H1 (cell line): ENCODE results near the gene GCSAM. TPM values are rescaled to one million over a fixed set of nuclear protein-coding genes. Genes with fewer than 3 reads are reported as not detected.

Source experiments
- CTCF ChIA-PET: fragments of 300-600 bp; sonication (Branson Sonifier 250); formaldehyde crosslinking; loops from one replicate; lab custom pipeline; 2021; ENCODE audit not compliant: partially characterized antibody; lab: Charles Lee
- POLR2A ChIA-PET: fragments of 300-600 bp; sonication (Branson Sonifier 250); formaldehyde crosslinking; loops from one replicate; lab custom pipeline; 2021; ENCODE audit warnings: inconsistent platforms; ENCODE audit not compliant: partially characterized antibody; lab: Charles Lee
- DNase-seq, 2 experiments: peaks; one replicate each; pipeline versions ENCODE4 v3.0.0 to v3.0.0-alpha.2; 2010 to 2022; ENCODE audit warnings: low spot score in 2 of 2, low read depth in 1 of 2, mixed read lengths in 1 of 2
- FAIRE-seq: peaks from 2 replicates; lab custom pipeline; 2011; peaks lifted over from hg19 to GRCh38; lab: Jason Lieb, UNC
- H2AFZ ChIP-seq: 2 replicates; pipeline ENCODE4 v1.8.1; 2012; ENCODE audit warnings: low read length, inconsistent platforms
- H2AK5ac ChIP-seq: 2 replicates; pipeline ENCODE4 v1.6.1; 2013; ENCODE audit warnings: low read depth, low read length
- H2BK120ac ChIP-seq: replicated peaks from 2 replicates; pipeline ENCODE3; 2013; ENCODE audit warnings: low read depth, low read length, inconsistent platforms
- H2BK12ac ChIP-seq: 2 replicates; pipeline ENCODE4 v1.6.1; 2013; ENCODE audit warnings: low read depth, low read length
- H2BK15ac ChIP-seq: 2 replicates; pipeline ENCODE4 v1.6.1; 2013; ENCODE audit warnings: low read length
- H2BK20ac ChIP-seq: 2 replicates; pipeline ENCODE4 v1.6.1; 2013; ENCODE audit warnings: low read length
- H2BK5ac ChIP-seq: 2 replicates; pipeline ENCODE4 v1.6.1; 2013; ENCODE audit warnings: low read depth, low read length
- H3K14ac ChIP-seq: 2 replicates; pipeline ENCODE4 v1.6.1; 2013; ENCODE audit warnings: inconsistent platforms; ENCODE audit not compliant: insufficient read length
- H3K18ac ChIP-seq: 2 replicates; pipeline ENCODE4 v1.6.1; 2013; ENCODE audit warnings: low read length; ENCODE audit errors: extremely low read depth
- H3K23ac ChIP-seq: 2 replicates; pipeline ENCODE4 v1.6.1; 2013; ENCODE audit warnings: inconsistent platforms; ENCODE audit not compliant: insufficient read length
- H3K23me2 ChIP-seq: 2 replicates; pipeline ENCODE4 v1.6.1; 2013; ENCODE audit warnings: low read depth, low read length
- H3K27ac ChIP-seq: 2 replicates; pipeline ENCODE4 v1.6.1; 2011; ENCODE audit warnings: low read depth, low read length, inconsistent platforms
- H3K27me3 ChIP-seq, 4 experiments: replicated peaks in 1 of 4; 1 replicate in 1 of 4; 2 replicates in 3 of 4; pipeline versions ENCODE4 v1.6.1 to v1.8.1; 2011 to 2013; ENCODE audit warnings: low read length in 3 of 4, mild to moderate bottlenecking in 3 of 4, inconsistent platforms in 2 of 4, mixed read lengths in 2 of 4, moderate library complexity in 1 of 4; ENCODE audit not compliant: control insufficient read depth in 3 of 4, insufficient read depth in 3 of 4; ENCODE audit errors: extremely low read depth in 1 of 4
- H3K36me3 ChIP-seq, 4 experiments: 2 replicates each; pipeline versions ENCODE4 v1.6.1 to v1.8.1; 2011 to 2013; ENCODE audit warnings: mild to moderate bottlenecking in 4 of 4, low read length in 3 of 4, moderate library complexity in 2 of 4, control low read depth in 1 of 4, inconsistent platforms in 1 of 4; ENCODE audit not compliant: insufficient read depth in 4 of 4, control insufficient read depth in 2 of 4
- H3K4ac ChIP-seq: replicated peaks from 2 replicates; pipeline ENCODE3; 2013; ENCODE audit warnings: low read length, low read depth, mixed read lengths, inconsistent platforms; ENCODE audit not compliant: insufficient read length
- H3K4me1 ChIP-seq, 4 experiments: replicated peaks in 1 of 4; 1 replicate in 1 of 4; 2 replicates in 3 of 4; pipeline versions ENCODE4 v1.6.1 to v1.8.1; 2011 to 2013; ENCODE audit warnings: low read length in 3 of 4, inconsistent platforms in 2 of 4, mixed read lengths in 1 of 4; ENCODE audit not compliant: insufficient read depth in 4 of 4, control insufficient read depth in 3 of 4
- H3K4me2 ChIP-seq, 2 experiments: 2 replicates each; pipeline versions ENCODE4 v1.6.1 to v1.8.1; 2011 to 2013; ENCODE audit warnings: low read depth in 2 of 2, low read length in 2 of 2, control low read depth in 1 of 2, inconsistent platforms in 1 of 2, mild to moderate bottlenecking in 1 of 2; ENCODE audit not compliant: insufficient read depth in 1 of 2
- H3K4me3 ChIP-seq, 4 experiments: fragments of 200-600, 300-600 bp in 1 of 4; sonication (generic), shearing (Covaris generic), sonication (Bioruptor Twin) in 1 of 4; 2 replicates each; pipeline versions ENCODE4 v1.5.1 to v1.8.1; 2011 to 2016; ENCODE audit warnings: low read length in 4 of 4, low read depth in 3 of 4, control low read depth in 2 of 4, inconsistent platforms in 2 of 4, mild to moderate bottlenecking in 2 of 4, mixed read lengths in 1 of 4, moderate library complexity in 1 of 4; ENCODE audit not compliant: insufficient read depth in 2 of 4; ENCODE audit errors: extremely low read depth in 1 of 4
- H3K56ac ChIP-seq: replicated peaks from 2 replicates; pipeline ENCODE3; 2013; ENCODE audit warnings: low read depth, mild to moderate bottlenecking, mixed read lengths, low read length, inconsistent platforms; ENCODE audit not compliant: insufficient read length
- H3K79me1 ChIP-seq: 2 replicates; pipeline ENCODE4 v1.6.1; 2013; ENCODE audit warnings: low read depth, low read length, control low read depth
- H3K79me2 ChIP-seq, 2 experiments: 2 replicates each; pipeline versions ENCODE4 v1.6.1 to v1.8.1; 2012 to 2013; ENCODE audit warnings: low read length in 2 of 2, mild to moderate bottlenecking in 2 of 2, inconsistent platforms in 1 of 2; ENCODE audit not compliant: insufficient read depth in 2 of 2, control insufficient read depth in 1 of 2
- H3K9ac ChIP-seq, 4 experiments: replicated peaks in 1 of 4; 1 replicate in 1 of 4; 2 replicates in 3 of 4; pipeline versions ENCODE4 v1.6.1 to v1.8.1; 2011 to 2013; ENCODE audit warnings: low read depth in 3 of 4, low read length in 3 of 4, control low read depth in 2 of 4, mild to moderate bottlenecking in 2 of 4, moderate library complexity in 2 of 4, inconsistent platforms in 1 of 4; ENCODE audit errors: extremely low read depth in 1 of 4
- H3K9me3 ChIP-seq, 2 experiments: 2 replicates each; pipeline versions ENCODE4 v1.6.1 to v1.8.1; 2012 to 2013; ENCODE audit warnings: mild to moderate bottlenecking in 2 of 2, moderate library complexity in 2 of 2, control low read depth in 1 of 2, inconsistent platforms in 1 of 2, low read depth in 1 of 2, low read length in 1 of 2, mixed read lengths in 1 of 2; ENCODE audit not compliant: insufficient read depth in 2 of 2
- H4K20me1 ChIP-seq, 2 experiments: replicated peaks in 1 of 2; 2 replicates each; pipeline versions ENCODE3 to v1.8.1; 2011 to 2013; ENCODE audit warnings: inconsistent platforms in 2 of 2, low read length in 2 of 2, mild to moderate bottlenecking in 1 of 2; ENCODE audit not compliant: insufficient read depth in 2 of 2, control insufficient read depth in 1 of 2
- H4K5ac ChIP-seq: 2 replicates; pipeline ENCODE4 v1.6.1; 2013; ENCODE audit warnings: low read length, low read depth, mixed read lengths, inconsistent platforms; ENCODE audit not compliant: insufficient read length
- H4K8ac ChIP-seq: 2 replicates; pipeline ENCODE4 v1.8.0; 2013; ENCODE audit warnings: mild to moderate bottlenecking, moderate library complexity, low read length, inconsistent platforms; ENCODE audit not compliant: insufficient read depth; ENCODE audit errors: extremely low read depth
- H4K91ac ChIP-seq: replicated peaks from 2 replicates; pipeline ENCODE3; 2013; ENCODE audit warnings: low read length, mixed read lengths, inconsistent platforms; ENCODE audit not compliant: insufficient read length
- BACH1 ChIP-seq: IDR thresholded peaks from 2 replicates; pipeline ENCODE4 v1.6.1; 2012; ENCODE audit warnings: low read length, improper control_type of control experiment
- E2F6 ChIP-seq: IDR thresholded peaks from 2 replicates; pipeline ENCODE4 v1.6.1; 2012; ENCODE audit warnings: inconsistent platforms
- GABPA ChIP-seq: IDR thresholded peaks from 2 replicates; pipeline ENCODE4 v1.6.1; 2011; ENCODE audit warnings: mild to moderate bottlenecking, low read length, moderate library complexity, borderline replicate concordance; ENCODE audit not compliant: insufficient read depth
- JUN ChIP-seq: IDR thresholded peaks from 2 replicates; pipeline ENCODE4 v1.6.1; 2011; ENCODE audit warnings: low read depth, mild to moderate bottlenecking, improper control_type of control experiment, low read length
- NANOG ChIP-seq: IDR thresholded peaks from 2 replicates; pipeline ENCODE4 v1.6.1; 2011; ENCODE audit warnings: low read length, low read depth, mild to moderate bottlenecking, inconsistent platforms; ENCODE audit not compliant: insufficient read depth, poor library complexity, severe bottlenecking
- PHF8 ChIP-seq: fragments of 200-600 bp; sonication (generic); conservative IDR thresholded peaks from 2 replicates; pipeline ENCODE4 v1.7.1; 2012; ENCODE audit warnings: low read depth, mild to moderate bottlenecking, inconsistent platforms, low read length, moderate library complexity
- POLR2AphosphoS5 ChIP-seq: IDR thresholded peaks from 2 replicates; pipeline ENCODE4 v1.6.1; 2011; ENCODE audit warnings: low read depth, low read length
- RAD21 ChIP-seq, 2 experiments: IDR thresholded peaks in 1 of 2; conservative IDR thresholded peaks in 1 of 2; 2 replicates each; pipeline ENCODE4 v1.6.1; 2011; ENCODE audit warnings: low read depth in 2 of 2, low read length in 2 of 2, improper control_type of control experiment in 1 of 2, inconsistent platforms in 1 of 2, mild to moderate bottlenecking in 1 of 2, moderate library complexity in 1 of 2
- SIRT6 ChIP-seq: IDR thresholded peaks from one replicate; pipeline ENCODE4 v1.7.1; 2012; ENCODE audit warnings: low read length, inconsistent platforms
- SP1 ChIP-seq: IDR thresholded peaks from 2 replicates; pipeline ENCODE4 v1.6.1; 2011; ENCODE audit warnings: low read depth, low read length
- TBP ChIP-seq: IDR thresholded peaks from 2 replicates; pipeline ENCODE4 v1.6.1; 2011; ENCODE audit warnings: low read depth, low read length, improper control_type of control experiment
- TCF12 ChIP-seq: IDR thresholded peaks from 2 replicates; pipeline ENCODE4 v1.6.1; 2011; ENCODE audit warnings: low read depth, mild to moderate bottlenecking, low read length
- USF2 ChIP-seq: IDR thresholded peaks from 2 replicates; pipeline ENCODE4 v1.6.1; 2011; ENCODE audit warnings: low read length, improper control_type of control experiment
- WGBS, 2 experiments: shearing (Covaris generic) in 1 of 2; methylation state at CpG; one replicate each; pipeline versions ENCODE4 v1.1.6 to v1.1.7; 2013 to 2015; ENCODE audit warnings: low lambda C conversion rate in 2 of 2, mixed read lengths in 2 of 2, inconsistent platforms in 1 of 2, low coverage in 1 of 2, missing lambda C conversion rate in 1 of 2; ENCODE audit not compliant: insufficient replicate concordance in 2 of 2, insufficient coverage in 1 of 2, insufficient read length in 1 of 2; ENCODE audit errors: extremely low coverage in 1 of 2, missing lambda C conversion rate in 1 of 2; 5-methylcytosine and 5-hydroxymethylcytosine counted together
- polyA plus RNA-seq, 7 experiments: library from polyadenylated mRNA; depleted of rRNA in 3 of 7; stranded (reverse) in 5 of 7; unstranded in 2 of 7; fragments of >200 nt in 5 of 7; fragments of 200-250 nt in 2 of 7; gene quantifications; 1 replicate in 5 of 7; 2 replicates in 1 of 7; 4 replicates in 1 of 7; pipeline versions ENCODE4 v1.2.1 to v1.2.3, GENCODE V29; 2011 to 2013; ENCODE audit warnings: missing spikeins in 2 of 7, mixed read lengths in 2 of 7
- total RNA-seq: library from RNA; stranded (reverse); fragmentation: NEBNext Ultra II Directional; extraction: Animal tissue kit (Norgen Biotek cat#: 25700); gene quantifications from 2 replicates; pipeline ENCODE4 v1.2.1, GENCODE V29; 2021

Gene GCSAM
- total and polyA plus RNA-seq, 2 of the 8 experiments (the other 6 are each of a cell fraction or from before 2014, with no cell fraction given), result not detected

GRCh38 chr3:112101916-112102315 lies 31.1 kb downstream of the GCSAM start:
- Histone ChIP-seq H2AFZ (no peak overlapping the region), H3K14ac (no peak overlapping the region), H4K91ac (no peak overlapping the region), H2AK5ac (no peak overlapping the region), H4K20me1 (no peaks in the 10 kb centered on the region), H3K79me1 (no peaks in the 10 kb centered on the region), H3K23me2 (no peaks in the 10 kb centered on the region), H3K18ac (no peak overlapping the region), H2BK120ac (no peak overlapping the region), H3K9ac (no peak overlapping the region), H3K4me2 (no peak overlapping the region), H3K56ac (no peak overlapping the region), H4K8ac (no peak overlapping the region), H3K23ac (no peak overlapping the region), H3K36me3 (peaks cover 0 to 4% (median 0%) of the 10 kb centered on the region in 4 experiments; a peak in 3 of 8 replicates), H2BK15ac (no peak overlapping the region), H3K9me3 (no peaks in the 10 kb centered on the region)
- WGBS, 2 experiments, result 91% methylated on average over 2 of the region's 2 CpGs; no CpG with 5 or more reads in 1 of the 2 experiments
- no peak for DNase-seq
- POLR2A ChIA-PET, result no interaction called here
- CTCF ChIA-PET, result interaction anchor here (0.6 to 2.1 kb wide), 5 partner anchors 10 to 244 kb away, joined by 3 to 6 read pairs (median 3); no protein-coding TSS in a partner anchor
- no peak for FAIRE-seq
- TF ChIP-seq USF2, result no peak
- no peak for TF ChIP-seq BACH1
- TF ChIP-seq JUN, result no peak
- no peak for TF ChIP-seq TCF12
- TF ChIP-seq TBP, result no peak
- no peak for TF ChIP-seq SIRT6
- TF ChIP-seq PHF8, result no peak
- no peak for TF ChIP-seq SP1
- TF ChIP-seq E2F6, result no peak
- no peak for TF ChIP-seq RAD21 (IDR thresholded peaks at IDR 0.05 in 1 of 2, conservative IDR thresholded peaks at IDR 0.05 in 1 of 2; ENCODE audit: low read depth in 2 of 2, low read length in 2 of 2)
- TF ChIP-seq NANOG, result no peak
- no peak for TF ChIP-seq GABPA
- no peak for TF ChIP-seq POLR2AphosphoS5
- TF ChIP-seq, all 59 proteins: peak for 0
- Histone ChIP-seq H3K4me1 (no peaks in the 10 kb centered on the region), H2BK12ac (no peak overlapping the region), H4K5ac (no peak overlapping the region), H2BK20ac (no peak overlapping the region), H3K79me2 (no peaks in the 10 kb centered on the region), H3K27me3 (no peaks in the 10 kb centered on the region), H2BK5ac (no peak overlapping the region), H3K27ac (no peak overlapping the region), H3K4ac (no peak overlapping the region), H3K4me3 (no peak overlapping the region)
